ENCODE data around the gene EPYC. TPM values are rescaled to one million over a fixed set of nuclear protein-coding genes. Genes with fewer than 3 reads are reported as not detected.

EPYC gene
- total RNA-seq, 1 donor from 2014 or later: not detected

GRCh38 chr12:90915353-90915752, 89.4 kb downstream of the EPYC start:
- Mint-ChIP-seq H3K4me1 (peaks cover 10% of the 10 kb centered on the region), H3K27ac (no peak overlapping the region), H3K9me3 (peaks cover 24% of the 10 kb centered on the region), H3K27me3 (ENCODE audit: low read depth) (no peaks in the 10 kb centered on the region), H3K4me3 (no peak overlapping the region), H3K36me3 (peaks cover 4% of the 10 kb centered on the region)
- no peak for DNase-seq (ENCODE audit: low spot score in 2 of 2, unreplicated experiment in 2 of 2)
- TF ChIP-seq, protein P1, sequence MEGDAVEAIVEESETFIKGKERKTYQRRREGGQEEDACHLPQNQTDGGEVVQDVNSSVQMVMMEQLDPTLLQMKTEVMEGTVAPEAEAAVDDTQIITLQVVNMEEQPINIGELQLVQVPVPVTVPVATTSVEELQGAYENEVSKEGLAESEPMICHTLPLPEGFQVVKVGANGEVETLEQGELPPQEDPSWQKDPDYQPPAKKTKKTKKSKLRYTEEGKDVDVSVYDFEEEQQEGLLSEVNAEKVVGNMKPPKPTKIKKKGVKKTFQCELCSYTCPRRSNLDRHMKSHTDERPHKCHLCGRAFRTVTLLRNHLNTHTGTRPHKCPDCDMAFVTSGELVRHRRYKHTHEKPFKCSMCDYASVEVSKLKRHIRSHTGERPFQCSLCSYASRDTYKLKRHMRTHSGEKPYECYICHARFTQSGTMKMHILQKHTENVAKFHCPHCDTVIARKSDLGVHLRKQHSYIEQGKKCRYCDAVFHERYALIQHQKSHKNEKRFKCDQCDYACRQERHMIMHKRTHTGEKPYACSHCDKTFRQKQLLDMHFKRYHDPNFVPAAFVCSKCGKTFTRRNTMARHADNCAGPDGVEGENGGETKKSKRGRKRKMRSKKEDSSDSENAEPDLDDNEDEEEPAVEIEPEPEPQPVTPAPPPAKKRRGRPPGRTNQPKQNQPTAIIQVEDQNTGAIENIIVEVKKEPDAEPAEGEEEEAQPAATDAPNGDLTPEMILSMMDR (IDR thresholded peaks at IDR 0.05; ENCODE audit: unreplicated experiment): no peak

Other genes starting within 250 kb of the EPYC start
- not detected in 3 replicates for gene CCER1, start 49.8 kb downstream of the EPYC start, total RNA-seq
- gene KERA, start 53.1 kb upstream of the EPYC start, total RNA-seq: 0.09 TPM in 1 of 3 replicates, not detected in the others
- 490 to 545 TPM (median 508 TPM) in 3 replicates for gene LUM, start 106.5 kb upstream of the EPYC start, total RNA-seq
- gene DCN, start 177.8 kb upstream of the EPYC start, total RNA-seq: 1,349 to 1,406 TPM (median 1,402 TPM) in 3 replicates